Measurements from ENCODE around the gene E2F3.

E2F3 gene

DNA sequence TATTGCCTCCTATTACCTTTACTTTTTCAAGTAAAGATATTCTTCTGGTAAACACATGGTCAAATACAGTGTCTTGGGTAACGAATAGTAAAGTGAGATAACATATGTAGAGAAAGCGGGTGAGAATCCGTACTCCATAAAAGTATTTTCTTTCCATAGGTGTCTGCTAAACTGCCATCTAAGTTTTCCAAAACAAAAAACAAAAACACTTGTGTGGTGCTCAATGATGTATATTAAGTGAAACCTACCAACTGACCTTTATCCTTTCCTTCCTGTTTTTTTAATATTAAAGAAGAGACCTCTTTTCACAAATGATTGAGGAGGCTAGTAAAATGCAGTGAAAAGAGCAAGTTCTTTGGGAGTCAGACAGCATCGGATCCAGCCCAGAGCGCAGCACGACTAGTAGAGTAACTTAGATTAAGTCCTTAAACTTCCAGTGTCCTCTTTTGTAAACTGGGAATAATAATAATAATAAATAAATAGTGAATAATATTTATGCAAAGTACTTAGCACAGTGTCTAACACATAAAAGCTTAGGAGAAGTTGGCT is 132.1 kb downstream of the E2F3 start:
- DNase-seq (ENCODE audit: low read depth) = no peak

DNA sequence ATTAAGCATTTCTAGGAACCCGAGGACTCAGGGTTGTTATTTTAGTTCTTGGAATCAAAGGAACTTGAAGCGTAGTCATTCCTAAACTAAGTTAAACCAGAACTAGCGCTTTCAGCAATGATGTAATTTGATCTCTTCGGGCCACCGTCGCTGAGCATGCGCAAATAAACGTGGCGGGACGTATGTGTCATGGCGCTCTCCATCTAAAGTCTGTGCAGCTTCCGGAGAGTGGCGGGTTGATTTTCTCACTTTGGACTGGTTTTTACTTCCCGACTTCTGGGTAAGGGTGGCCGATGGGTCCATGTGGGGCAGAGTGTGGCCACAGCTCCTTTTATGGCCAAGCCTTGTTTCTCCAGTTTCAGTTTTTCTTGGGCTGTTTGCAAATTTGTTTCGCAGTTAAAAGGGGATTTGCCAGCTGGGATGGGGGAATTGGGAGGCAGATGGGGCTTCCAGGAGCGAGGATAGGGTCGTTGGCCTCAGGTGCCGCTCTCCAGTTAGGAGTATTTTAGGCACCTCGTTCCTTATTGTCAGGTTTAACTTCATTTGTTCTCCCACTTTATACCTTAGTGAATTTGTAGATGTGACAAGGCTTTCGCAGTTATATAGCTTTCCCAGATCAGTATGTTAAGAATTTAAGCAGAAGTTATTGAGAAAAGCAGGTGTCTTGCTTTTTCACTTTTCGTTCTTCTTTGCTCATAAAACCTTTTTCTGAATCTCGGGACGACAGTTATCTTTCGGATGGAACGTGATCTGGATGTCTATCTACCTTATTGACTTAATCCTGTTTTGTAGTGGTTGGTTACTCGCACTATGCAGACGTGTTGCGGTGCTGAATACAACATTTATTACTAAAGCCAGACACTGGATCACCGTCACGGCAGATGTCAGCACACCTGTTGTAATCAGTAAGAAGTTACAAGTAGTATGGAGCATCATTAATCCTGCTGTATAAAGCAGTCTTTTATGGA is 132.9 kb downstream of the E2F3 start, which contains the start of gene CDKAL1:
TSS of gene CDKAL1 (plus strand) at position 163 of the 968 bp plus-strand sequence. CDS start 11,894 bp downstream, outside the sequence.
- DNase-seq (ENCODE audit: low read depth) = peak; percentile 84

DNA sequence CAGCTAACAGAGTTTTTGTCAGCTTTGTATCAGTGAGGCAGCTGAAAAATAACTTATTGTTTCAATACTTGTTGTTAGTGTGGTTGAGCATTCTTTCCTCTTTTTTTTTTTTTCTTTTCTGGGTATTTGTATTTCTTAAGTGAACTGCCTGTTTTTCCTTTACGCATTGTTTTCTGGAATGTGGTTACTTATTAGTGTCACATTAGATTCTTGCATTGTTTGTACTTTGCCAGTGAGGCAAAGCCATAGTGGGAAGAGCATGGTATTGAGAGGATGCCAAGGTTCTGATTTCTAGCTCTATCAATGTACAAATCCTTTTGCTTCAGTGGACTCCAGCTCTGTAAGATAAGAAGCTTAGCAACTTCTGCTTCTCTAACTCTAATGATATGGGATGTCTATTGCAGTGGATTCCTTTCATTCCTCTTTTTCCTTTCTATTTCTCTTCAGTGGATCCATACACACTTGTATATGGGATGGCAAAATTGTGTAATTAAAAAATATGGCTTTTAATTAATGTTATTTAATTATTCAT is 136.5 kb downstream of the E2F3 start:
- DNase-seq (ENCODE audit: low read depth) = no peak

DNA sequence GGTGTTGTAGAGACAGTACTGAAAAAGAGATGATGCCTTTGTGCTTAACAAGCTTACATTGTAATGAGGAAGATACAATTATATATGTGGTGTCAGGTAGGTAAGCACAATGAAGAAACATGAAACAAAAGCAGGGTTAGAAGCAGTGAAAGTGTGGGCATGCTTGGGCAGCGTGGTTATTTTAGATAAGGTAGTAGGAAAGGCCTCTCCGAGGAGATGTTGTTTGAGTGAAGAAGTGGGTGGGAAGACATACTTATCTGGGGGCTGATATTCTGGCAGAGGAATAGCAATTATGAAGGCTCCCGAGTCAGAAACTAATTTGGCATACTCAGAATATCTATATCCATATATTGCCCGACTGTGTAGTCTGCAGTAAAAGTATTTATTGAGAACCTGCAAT is 137.2 kb downstream of the E2F3 start:
- no peak for DNase-seq (ENCODE audit: low read depth)

DNA sequence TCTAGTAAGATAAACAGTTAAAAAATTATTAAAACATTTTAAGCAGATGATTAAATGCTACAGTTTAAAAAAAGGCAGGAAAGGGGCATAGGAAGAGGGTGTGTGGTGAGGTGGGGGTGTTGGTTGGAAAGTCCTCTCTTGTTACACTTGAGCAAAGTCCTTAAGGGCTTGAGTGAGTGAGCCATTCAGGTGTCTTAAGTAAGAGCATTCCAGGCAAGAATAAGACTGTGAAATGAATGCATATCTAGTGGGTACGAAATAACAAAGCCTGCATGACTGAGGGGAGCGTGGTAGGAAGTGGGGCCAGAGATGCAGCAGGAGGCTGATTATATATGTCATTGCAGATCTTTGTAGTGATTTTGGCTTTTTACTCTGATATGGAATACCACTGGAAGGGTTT is 137.7 kb downstream of the E2F3 start:
- DNase-seq (ENCODE audit: low read depth) = no peak

DNA sequence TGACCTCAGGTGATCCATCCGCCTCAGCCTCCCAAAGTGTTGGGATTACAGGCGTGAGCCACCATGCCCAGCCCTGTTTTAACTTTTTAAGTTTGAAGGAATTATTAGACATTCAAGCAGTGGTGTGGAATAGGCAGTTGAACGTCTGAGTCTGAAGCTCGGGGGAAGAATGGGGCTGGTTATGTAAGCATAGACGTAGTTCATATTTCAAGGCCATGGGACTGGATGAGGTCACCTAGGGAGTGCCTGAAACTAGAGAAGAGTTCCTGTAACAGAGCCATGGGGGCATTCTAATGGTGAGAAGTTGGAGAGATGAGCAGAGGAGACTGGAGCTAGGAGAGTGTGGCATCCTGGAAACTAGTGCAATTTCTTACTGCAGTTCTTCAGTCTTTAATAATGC is 139.0 kb downstream of the E2F3 start:
- DNase-seq (ENCODE audit: low read depth) = no peak

DNA sequence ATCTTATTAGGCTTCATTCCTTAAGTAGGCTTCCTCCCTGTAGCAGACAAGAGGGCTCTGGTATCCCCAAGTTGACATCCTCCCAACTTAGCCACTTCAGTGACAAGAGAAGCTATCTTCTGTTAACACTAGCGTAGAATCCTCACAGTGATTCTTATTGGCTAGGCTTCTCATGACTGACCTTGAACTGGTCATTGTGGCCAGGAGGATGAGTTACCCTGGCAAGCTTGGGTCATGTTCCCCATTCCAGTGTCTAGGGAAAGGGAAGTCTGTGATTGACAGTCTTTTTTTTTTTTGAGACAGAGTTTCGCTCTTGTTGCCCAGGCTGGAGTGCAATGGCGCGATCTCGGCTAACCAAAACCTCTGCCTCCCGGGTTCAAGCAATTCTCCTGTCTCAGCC is 139.7 kb downstream of the E2F3 start:
- DNase-seq (ENCODE audit: low read depth) = no peak

DNA sequence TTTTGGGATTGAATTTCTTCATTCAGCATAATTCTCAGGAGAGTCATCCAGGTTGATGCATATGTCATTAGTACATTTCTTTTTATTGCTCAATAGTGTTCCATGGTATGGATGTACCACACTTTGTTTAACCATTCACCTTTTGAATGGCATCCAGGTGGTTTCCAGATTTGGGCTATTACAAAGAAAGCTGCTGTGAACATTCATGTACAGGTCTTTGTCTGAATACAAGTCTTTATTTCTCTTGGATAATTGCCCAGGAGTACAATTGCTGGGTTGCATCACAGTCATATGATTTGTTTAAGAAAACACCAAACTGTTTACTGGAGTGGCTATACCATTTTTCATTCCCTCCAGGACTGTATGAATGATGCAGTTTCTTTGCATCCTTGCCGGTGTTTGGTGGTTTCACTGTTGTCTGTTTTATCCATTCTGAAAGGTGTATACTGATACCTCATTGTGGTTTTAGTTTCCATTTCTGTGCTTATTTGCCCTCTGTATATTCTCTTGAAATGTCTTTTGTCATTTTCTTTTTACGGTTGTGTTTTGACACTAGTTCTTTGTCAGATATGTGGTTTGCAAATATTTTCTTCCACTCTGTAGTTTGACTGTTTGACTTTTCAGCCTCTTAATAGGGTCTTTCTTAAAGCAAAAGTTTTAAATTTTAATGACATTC is 141.4 kb downstream of the E2F3 start:
- no peak for DNase-seq (ENCODE audit: low read depth)

Measured in HS-27A (cell line).